Activated gamma-delta T cell treated with anti-CD3 and anti-CD28 coated beads, Interleukin-2, amount 50 U/mL, for 16 hours (primary cell): ENCODE results near the gene TBX22.
"Not testable (repeated sequence)": the region's sequence is repeated elsewhere in the genome, so short reads cannot be mapped to it uniquely, and the experiment has no call there.

Source experiments
- DNase-seq: peaks from one replicate; pipeline ENCODE4 v3.0.0-alpha.2; 2020; ENCODE audit warnings: low read depth

TBX22 gene, protein sequence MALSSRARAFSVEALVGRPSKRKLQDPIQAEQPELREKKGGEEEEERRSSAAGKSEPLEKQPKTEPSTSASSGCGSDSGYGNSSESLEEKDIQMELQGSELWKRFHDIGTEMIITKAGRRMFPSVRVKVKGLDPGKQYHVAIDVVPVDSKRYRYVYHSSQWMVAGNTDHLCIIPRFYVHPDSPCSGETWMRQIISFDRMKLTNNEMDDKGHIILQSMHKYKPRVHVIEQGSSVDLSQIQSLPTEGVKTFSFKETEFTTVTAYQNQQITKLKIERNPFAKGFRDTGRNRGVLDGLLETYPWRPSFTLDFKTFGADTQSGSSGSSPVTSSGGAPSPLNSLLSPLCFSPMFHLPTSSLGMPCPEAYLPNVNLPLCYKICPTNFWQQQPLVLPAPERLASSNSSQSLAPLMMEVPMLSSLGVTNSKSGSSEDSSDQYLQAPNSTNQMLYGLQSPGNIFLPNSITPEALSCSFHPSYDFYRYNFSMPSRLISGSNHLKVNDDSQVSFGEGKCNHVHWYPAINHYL

DNA sequence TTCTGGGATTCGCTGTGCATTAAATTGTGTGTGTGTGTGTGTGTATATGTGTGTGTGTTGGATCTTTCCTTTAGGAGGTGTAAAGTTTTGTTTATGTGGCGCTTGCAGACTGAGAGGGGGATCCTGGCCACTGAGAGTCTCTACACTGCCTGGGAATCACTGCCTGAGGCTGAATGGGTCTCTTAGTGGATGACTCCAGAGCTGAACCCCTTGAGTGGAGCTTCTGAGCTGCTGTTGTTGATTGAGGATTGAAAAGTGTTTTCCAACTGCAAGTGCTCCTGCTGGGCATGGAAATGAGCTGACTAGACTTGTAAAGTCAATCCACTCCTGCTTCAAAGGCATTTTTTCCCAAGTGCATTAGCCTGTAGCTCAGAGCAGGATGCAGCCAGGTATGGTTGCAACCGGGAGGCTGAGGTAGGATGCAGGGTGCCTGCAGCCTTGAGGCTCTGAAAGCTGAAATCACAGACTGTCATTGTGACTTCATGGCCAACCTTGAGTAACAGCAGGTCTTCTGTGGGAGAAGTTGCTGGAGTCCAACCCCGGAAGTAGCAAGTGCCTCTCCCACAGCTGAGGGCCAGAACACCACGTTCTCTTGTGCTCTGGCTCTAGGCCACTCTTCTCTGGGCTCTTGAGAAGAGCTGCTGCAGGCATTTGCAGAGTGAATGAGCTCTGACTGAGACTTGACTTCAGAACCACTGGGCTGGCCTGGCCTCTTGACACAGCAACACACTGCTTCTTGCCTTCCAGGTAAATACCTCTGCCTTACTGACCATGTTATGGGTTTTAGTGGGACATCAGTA, at the start of gene TBX22:
TBX22 (plus strand) TSS at position 613 of the 800 bp plus-strand sequence. CDS start 7,517 bp downstream, outside the sequence.
- DNase-seq: no peak

DNA sequence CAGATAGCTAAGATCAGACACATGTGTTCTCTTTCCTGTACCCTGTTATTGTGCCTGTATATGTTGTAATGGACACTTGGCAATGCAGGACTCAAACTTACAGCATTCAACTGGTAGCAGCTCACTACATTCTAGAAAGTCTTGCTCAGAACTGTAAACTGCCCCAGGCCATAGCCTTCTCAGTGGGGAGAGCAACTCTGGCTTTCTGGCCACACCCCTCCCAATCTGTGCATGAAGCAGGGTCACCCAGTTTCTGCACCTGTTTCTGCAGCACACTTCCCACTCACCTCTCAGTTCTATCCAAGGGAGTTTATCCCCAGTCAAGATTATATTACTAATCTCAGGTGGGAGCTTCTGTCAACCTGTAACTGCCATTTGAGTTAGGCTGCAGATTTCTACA, 38.9 kb upstream of the TBX22 start:
- DNase-seq: no peak

DNA sequence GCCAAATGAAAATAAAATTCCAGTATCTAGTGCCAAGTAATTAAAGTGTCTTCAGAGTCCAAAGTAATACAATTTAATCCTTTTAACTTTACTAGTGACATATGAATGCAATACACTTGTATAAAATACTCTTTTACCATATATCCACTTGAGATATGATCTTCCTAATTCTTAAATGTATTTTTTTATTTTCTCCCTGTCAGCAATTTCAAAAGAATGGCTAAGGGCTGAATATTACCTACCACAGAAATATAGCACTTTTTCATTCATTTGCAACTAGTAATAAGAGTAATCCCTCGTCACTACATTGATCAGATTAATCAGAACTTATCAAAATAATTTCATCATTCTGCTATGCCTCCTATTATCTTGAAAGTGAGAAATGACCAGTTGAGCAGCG, 10.1 kb upstream of the TBX22 start:
- no peak for DNase-seq

DNA sequence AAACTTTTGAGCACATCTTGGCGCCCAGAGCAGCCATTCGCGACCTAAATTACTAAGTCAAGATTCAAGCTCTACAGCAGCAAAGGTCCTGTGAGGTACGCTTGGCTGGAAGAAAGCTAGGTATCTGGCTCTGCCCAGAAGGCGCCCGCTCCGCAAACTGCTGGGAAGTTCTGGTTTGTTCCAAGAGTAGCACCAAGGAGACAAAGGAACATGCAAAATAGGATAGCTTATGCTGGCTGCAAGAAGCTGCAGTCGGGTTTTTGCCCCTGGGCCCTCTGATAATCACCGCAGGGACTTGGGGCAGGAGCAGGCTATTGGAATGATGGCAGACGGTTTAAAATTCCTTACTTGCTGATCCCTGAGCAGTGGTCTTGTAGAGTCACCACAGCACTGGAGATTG, 3.0 kb upstream of the TBX22 start:
- DNase-seq: no peak

DNA sequence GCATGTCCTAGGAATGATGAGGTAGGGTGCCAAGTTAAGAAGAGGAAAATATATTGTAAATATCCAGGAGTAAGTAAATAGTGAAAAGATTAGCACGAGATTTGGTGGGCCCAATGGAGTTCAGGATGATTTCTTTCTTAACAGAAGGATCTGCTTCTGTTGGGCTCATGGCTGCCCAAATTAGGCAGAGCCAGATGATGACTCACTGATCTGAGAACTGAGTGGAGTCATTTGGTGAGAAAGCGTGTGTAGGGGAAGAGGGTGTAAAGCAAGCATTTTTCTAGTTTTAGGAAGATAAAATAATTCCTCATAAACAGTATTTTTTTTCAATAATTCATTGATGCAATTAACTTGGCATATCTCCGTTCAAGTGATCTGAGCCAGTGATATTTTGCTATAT, 1.6 kb downstream of the TBX22 start:
- no peak for DNase-seq

DNA sequence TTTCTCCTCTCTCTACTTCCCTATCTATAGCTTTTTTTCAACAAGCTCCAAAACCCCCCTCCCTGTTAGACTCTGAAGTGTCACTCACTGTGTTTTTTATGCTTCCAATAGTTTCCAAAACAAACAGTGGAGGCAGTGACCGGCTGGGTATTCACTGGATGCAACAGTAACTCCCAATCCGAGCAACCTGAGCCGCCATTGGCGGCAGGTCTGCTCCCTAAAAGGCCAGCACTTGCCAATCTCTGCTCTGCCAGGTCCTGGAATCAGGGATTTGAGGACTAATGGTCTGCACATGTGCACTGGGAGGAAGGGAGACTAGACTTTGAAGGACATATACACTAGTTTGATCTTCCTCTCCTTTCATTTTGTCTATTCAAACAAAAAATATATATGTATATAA, 7.1 kb downstream of the TBX22 start:
- DNase-seq: no peak

DNA sequence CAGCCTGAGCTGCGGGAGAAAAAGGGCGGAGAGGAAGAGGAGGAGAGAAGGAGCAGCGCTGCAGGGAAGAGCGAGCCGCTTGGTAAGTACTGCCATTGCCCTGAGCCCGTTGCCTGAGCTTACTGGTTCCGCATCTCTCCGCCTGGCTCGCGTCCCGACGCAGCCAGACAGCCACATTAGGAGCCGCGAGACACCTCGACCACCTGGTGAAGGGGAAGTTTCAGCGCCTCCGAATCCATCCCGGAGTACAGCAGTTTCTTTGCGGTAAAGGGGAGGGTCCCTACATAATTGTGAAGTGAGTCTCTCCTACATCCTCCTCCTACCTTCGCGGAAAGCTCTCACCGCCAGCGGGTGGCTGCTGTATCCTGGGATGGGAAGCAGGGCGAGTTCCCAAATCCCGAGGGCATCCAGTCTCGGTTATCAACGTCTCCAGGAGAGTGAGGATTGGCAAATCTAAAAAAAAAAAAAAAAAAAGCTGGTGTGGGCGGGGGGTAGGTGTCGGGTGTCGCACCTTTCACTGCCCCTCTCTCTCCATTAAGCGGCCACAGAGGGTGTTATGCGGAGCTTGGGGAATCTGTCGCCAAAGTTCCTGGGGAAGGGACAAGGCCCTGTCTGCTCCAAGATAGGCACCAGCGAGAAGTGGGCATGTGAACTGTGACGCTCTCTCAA, 7.9 kb downstream of the TBX22 start:
- DNase-seq: no peak

DNA sequence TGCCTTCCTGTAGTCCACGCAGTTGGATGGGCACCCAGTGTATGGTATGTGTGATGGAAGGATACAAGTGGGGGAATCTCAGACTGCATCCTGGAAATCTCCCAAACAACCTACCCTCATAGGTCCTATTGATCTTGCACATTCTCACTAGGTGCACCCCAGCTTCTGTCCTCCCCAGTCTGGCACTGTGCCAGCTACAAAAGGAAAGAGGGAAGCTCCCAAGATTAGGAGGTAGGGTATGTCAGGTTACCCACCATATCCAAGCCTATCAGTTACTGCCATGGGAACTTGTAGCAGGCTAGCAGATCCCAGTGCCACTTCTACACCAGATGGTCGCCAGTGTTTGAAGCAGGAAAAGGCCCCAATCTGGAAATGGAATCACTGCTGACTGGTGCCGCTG, 11.6 kb downstream of the TBX22 start:
- DNase-seq: no peak

DNA sequence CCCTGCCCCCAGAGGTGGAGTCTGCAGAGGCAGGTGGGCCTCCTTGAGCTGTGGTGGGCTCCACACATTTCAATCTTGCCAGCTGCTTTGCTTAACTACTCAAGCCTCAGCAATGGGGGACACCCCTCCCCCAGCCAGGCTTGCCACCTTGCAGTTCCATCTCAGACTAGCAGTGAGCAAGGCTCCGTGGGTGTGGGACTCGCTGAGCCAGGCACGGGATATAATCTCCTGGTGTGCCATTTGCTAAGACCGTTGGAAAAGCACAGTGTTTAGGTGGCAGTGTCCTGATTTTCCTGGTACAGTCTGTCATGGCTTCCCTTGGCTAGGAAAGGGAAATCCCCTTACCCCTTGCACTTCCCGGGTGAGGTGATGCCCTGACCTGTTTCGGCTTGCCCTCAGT, 51.6 kb downstream of the TBX22 start:
- DNase-seq: not testable (repeated sequence)

DNA sequence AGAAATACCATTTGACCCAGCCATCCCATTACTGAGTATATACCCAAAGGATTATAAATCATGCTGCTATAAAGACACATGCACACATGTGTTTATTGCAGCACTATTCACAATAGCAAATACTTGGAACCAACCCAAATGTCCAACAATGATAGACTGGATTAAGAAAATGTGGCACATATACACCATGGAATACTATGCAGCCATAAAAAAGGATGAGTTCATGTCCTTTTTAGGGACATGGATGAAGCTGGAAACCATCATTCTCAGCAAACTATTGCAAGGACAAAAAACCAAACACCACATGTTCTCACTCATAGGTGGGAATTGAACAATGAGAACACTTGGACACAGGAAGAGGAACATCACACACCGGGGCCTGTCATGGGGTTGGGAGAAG, 61.1 kb downstream of the TBX22 start:
- DNase-seq: not testable (repeated sequence)
